H9 (cell line): Measurements from ENCODE around the gene CLK3. TPM values are rescaled to one million over a fixed set of nuclear protein-coding genes. Genes with fewer than 3 reads are reported as not detected.

Source experiments
- DNase-seq: peaks from one replicate; pipeline ENCODE4 v3.0.0-alpha.2; 2017
- H2AFZ ChIP-seq: one replicate; pipeline ENCODE4 v1.6.1; 2013; ENCODE audit warnings: mild to moderate bottlenecking, low read length, control low read depth, moderate library complexity
- H2AK5ac ChIP-seq: 2 replicates; pipeline ENCODE4 v1.6.1; 2013; ENCODE audit warnings: low read length, control low read depth, mixed read lengths; ENCODE audit not compliant: insufficient read length
- H2BK120ac ChIP-seq: one replicate; pipeline ENCODE4 v1.6.1; 2013; ENCODE audit warnings: low read depth, mild to moderate bottlenecking, low read length, control low read depth, inconsistent platforms; ENCODE audit not compliant: poor library complexity, severe bottlenecking
- H2BK12ac ChIP-seq: 2 replicates; pipeline ENCODE4 v1.6.1; 2013; ENCODE audit warnings: low read length, control low read depth, mixed read lengths, low read depth; ENCODE audit not compliant: insufficient read length
- H2BK15ac ChIP-seq: 2 replicates; pipeline ENCODE4 v1.6.1; 2013; ENCODE audit warnings: low read depth, low read length, control low read depth
- H2BK20ac ChIP-seq: one replicate; pipeline ENCODE4 v1.6.1; 2013; ENCODE audit warnings: low read depth, mild to moderate bottlenecking, low read length, control low read depth, inconsistent platforms; ENCODE audit not compliant: poor library complexity, severe bottlenecking
- H2BK5ac ChIP-seq: 2 replicates; pipeline ENCODE4 v1.6.1; 2013; ENCODE audit warnings: low read length, control low read depth, mixed read lengths; ENCODE audit not compliant: insufficient read length
- H3K14ac ChIP-seq: 2 replicates; pipeline ENCODE4 v1.6.1; 2013; ENCODE audit warnings: low read length, control low read depth; ENCODE audit not compliant: insufficient read depth
- H3K18ac ChIP-seq: 2 replicates; pipeline ENCODE4 v1.6.1; 2013; ENCODE audit warnings: low read depth, mild to moderate bottlenecking, mixed read lengths, low read length, control low read depth; ENCODE audit not compliant: insufficient read length
- H3K23ac ChIP-seq: 2 replicates; pipeline ENCODE4 v1.6.1; 2013; ENCODE audit warnings: low read length, control low read depth, mixed read lengths, low read depth; ENCODE audit not compliant: insufficient read length
- H3K23me2 ChIP-seq: 2 replicates; pipeline ENCODE4 v1.6.1; 2013; ENCODE audit warnings: low read depth, mild to moderate bottlenecking, mixed read lengths, low read length, control low read depth; ENCODE audit not compliant: insufficient read length, poor library complexity, severe bottlenecking
- H3K27ac ChIP-seq: 2 replicates; pipeline ENCODE4 v1.5.1; 2013; ENCODE audit warnings: low read length, control low read depth, mixed read lengths, low read depth; ENCODE audit not compliant: insufficient read length
- H3K27me3 ChIP-seq: 2 replicates; pipeline ENCODE4 v1.6.1; 2013; ENCODE audit warnings: low read length, control low read depth, inconsistent platforms; ENCODE audit not compliant: insufficient read depth
- H3K4ac ChIP-seq: 2 replicates; pipeline ENCODE4 v1.6.1; 2013; ENCODE audit warnings: low read depth, mild to moderate bottlenecking, control low read depth, inconsistent platforms, low read length, moderate library complexity
- H3K4me1 ChIP-seq: 2 replicates; pipeline ENCODE4 v1.6.1; 2013; ENCODE audit warnings: low read length, control low read depth, inconsistent platforms; ENCODE audit not compliant: insufficient read depth
- H3K4me2 ChIP-seq: 2 replicates; pipeline ENCODE4 v1.6.1; 2013; ENCODE audit warnings: low read length, control low read depth, mixed read lengths; ENCODE audit not compliant: insufficient read length, insufficient read depth
- H3K56ac ChIP-seq: 2 replicates; pipeline ENCODE4 v1.6.1; 2013; ENCODE audit warnings: low read depth, mild to moderate bottlenecking, mixed read lengths, low read length, control low read depth; ENCODE audit not compliant: insufficient read length
- H3K79me1 ChIP-seq: 2 replicates; pipeline ENCODE4 v1.6.1; 2013; ENCODE audit warnings: low read depth, mild to moderate bottlenecking, moderate library complexity, low read length, control low read depth, inconsistent platforms; ENCODE audit not compliant: insufficient read depth, poor library complexity, severe bottlenecking
- H3K79me2 ChIP-seq: 2 replicates; pipeline ENCODE4 v1.6.1; 2013; ENCODE audit warnings: low read length, control low read depth, inconsistent platforms; ENCODE audit not compliant: insufficient read depth
- H3K9ac ChIP-seq: 2 replicates; pipeline ENCODE4 v1.6.1; 2013; ENCODE audit warnings: low read length, control low read depth, mixed read lengths; ENCODE audit not compliant: insufficient read length; ENCODE audit errors: extremely low read depth
- H3K9me3 ChIP-seq: one replicate; pipeline ENCODE4 v1.6.1; 2013; ENCODE audit warnings: low read depth, low read length, inconsistent platforms; ENCODE audit not compliant: control insufficient read depth
- H3T11ph ChIP-seq: one replicate; pipeline ENCODE4 v1.6.1; 2013; ENCODE audit warnings: mild to moderate bottlenecking, low read length, control low read depth, inconsistent platforms
- H4K20me1 ChIP-seq: one replicate; pipeline ENCODE4 v1.6.1; 2013; ENCODE audit not compliant: control insufficient read depth, insufficient read length, insufficient read depth
- H4K5ac ChIP-seq: 2 replicates; pipeline ENCODE4 v1.6.1; 2013; ENCODE audit warnings: low read depth, mild to moderate bottlenecking, mixed read lengths, low read length, control low read depth; ENCODE audit not compliant: insufficient read length
- H4K8ac ChIP-seq: replicated peaks from 2 replicates; pipeline ENCODE4 v1.6.1; 2013; ENCODE audit warnings: low read length, control low read depth, mixed read lengths, low read depth; ENCODE audit not compliant: insufficient read length
- H4K91ac ChIP-seq: 2 replicates; pipeline ENCODE4 v1.6.1; 2013; ENCODE audit warnings: low read depth, mild to moderate bottlenecking, moderate library complexity, mixed read lengths, low read length, control low read depth; ENCODE audit not compliant: insufficient read length
- H3K27ac Mint-ChIP-seq, 3 experiments: 2 replicates in 2 of 3; 3 replicates in 1 of 3; pipeline ENCODE4 v1.8.0; 2020 to 2021; ENCODE audit warnings: mixed read lengths in 3 of 3, mild to moderate bottlenecking in 1 of 3, moderate library complexity in 1 of 3
- H3K27me3 Mint-ChIP-seq: 2 replicates; pipeline ENCODE4 v1.8.0; 2021; ENCODE audit warnings: low read depth, mild to moderate bottlenecking, moderate library complexity, mixed read lengths
- H3K36me3 Mint-ChIP-seq, 3 experiments: 2 replicates in 2 of 3; 3 replicates in 1 of 3; pipeline ENCODE4 v1.8.0; 2020 to 2021; ENCODE audit warnings: low read depth in 3 of 3, mixed read lengths in 3 of 3; ENCODE audit not compliant: insufficient read depth in 1 of 3
- H3K4me1 Mint-ChIP-seq, 2 experiments: 2 replicates each; pipeline ENCODE4 v1.8.0; 2020; ENCODE audit warnings: mixed read lengths in 2 of 2
- H3K4me3 Mint-ChIP-seq, 2 experiments: 2 replicates in 1 of 2; 3 replicates in 1 of 2; pipeline ENCODE4 v1.8.0; 2020 to 2021; ENCODE audit warnings: mild to moderate bottlenecking in 2 of 2, mixed read lengths in 2 of 2, moderate library complexity in 1 of 2
- H3K9me3 Mint-ChIP-seq, 2 experiments: 2 replicates in 1 of 2; 3 replicates in 1 of 2; pipeline ENCODE4 v1.8.0; 2020; ENCODE audit warnings: mild to moderate bottlenecking in 2 of 2, mixed read lengths in 2 of 2, moderate library complexity in 1 of 2
- WGBS: extraction: QIAGEN DNeasy Blood & Tissue Kit; methylation state at CpG from one replicate; pipeline ENCODE4 v1.1.7; 2013; ENCODE audit warnings: missing lambda C conversion rate, low lambda C conversion rate, mixed read lengths; ENCODE audit not compliant: insufficient read length; ENCODE audit errors: extremely low coverage; 5-methylcytosine and 5-hydroxymethylcytosine counted together
- total RNA-seq: library from RNA; stranded (reverse); gene quantifications from 2 replicates; pipeline ENCODE4 v1.2.1, GENCODE V29; 2021
- TF ChIP-seq, protein P1 (sequence below): fragments of 200-600 bp; sonication (generic); conservative IDR thresholded peaks from 3 replicates; pipeline ENCODE4 v1.8.0; 2021; ENCODE audit warnings: antibody characterized with exemption, mild to moderate bottlenecking

Gene CLK3
- total RNA-seq, 1 experiment from 2014 or later: 40.8 TPM

DNA sequence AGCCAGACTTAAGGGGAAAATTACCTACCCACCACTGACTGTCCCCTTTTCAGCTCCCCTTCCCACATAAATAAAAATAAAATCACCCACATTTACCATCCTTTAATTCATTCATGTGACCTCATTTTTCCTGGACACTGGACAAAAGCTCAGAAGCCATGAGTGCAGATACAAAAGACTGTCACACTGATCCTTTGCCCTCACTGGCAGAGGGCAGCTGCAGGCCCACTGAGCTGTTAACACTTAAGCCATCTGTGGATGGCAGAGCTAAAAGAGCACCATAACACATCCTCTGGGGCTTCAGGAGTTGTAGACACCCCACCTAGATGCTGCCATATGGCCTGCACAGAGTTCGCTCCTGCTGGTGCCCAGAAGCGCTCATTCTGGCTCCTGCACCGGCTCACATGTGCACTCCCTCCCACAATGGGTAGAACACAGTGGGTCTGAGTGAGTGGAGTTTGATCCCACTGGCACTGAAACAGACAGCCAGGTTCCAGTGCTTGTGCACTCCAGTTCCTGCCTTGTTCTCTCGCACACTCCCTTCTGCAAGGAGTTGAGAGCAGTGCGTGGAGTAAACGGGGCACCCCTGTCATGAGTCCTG, 41.4 kb downstream of the CLK3 start:
- Histone ChIP-seq H3K4me1 (no peaks in the 10 kb centered on the region), H3K56ac (no peak overlapping the region), H3K27me3 (no peaks in the 10 kb centered on the region; the same call in 1 of the 2 replicates), H3K23ac (no peak overlapping the region), H2AFZ (no peak overlapping the region), H2BK5ac (no peak overlapping the region), H3K23me2 (no peaks in the 10 kb centered on the region), H2BK12ac (no peak overlapping the region), H3T11ph (no peak overlapping the region), H2BK20ac (no peak overlapping the region), H3K27ac (no peak overlapping the region), H2BK15ac (no peak overlapping the region), H4K5ac (no peak overlapping the region), H3K14ac (no peak overlapping the region), H2AK5ac (no peak overlapping the region), H3K9me3 (no peaks in the 10 kb centered on the region), H3K79me2 (peaks cover under 1% of the 10 kb centered on the region; the same call in 1 of the 2 replicates), H3K18ac (no peak overlapping the region), H3K9ac (no peak overlapping the region), H4K20me1 (no peaks in the 10 kb centered on the region), H2BK120ac (no peak overlapping the region), H3K4me2 (no peak overlapping the region), H3K79me1 (no peaks in the 10 kb centered on the region), H3K4ac (no peak overlapping the region), H4K8ac (no peak overlapping the region), H4K91ac (no peak overlapping the region)
- H3K27ac Mint-ChIP-seq: peak overlapping the region in 1 of 3 experiments; percentile 61; a peak in 1 of 7 replicates
- H3K4me1 Mint-ChIP-seq: no peaks in the 10 kb centered on the region
- DNase-seq: no peak
- H3K27me3 Mint-ChIP-seq: no peaks in the 10 kb centered on the region
- TF ChIP-seq, protein P1, sequence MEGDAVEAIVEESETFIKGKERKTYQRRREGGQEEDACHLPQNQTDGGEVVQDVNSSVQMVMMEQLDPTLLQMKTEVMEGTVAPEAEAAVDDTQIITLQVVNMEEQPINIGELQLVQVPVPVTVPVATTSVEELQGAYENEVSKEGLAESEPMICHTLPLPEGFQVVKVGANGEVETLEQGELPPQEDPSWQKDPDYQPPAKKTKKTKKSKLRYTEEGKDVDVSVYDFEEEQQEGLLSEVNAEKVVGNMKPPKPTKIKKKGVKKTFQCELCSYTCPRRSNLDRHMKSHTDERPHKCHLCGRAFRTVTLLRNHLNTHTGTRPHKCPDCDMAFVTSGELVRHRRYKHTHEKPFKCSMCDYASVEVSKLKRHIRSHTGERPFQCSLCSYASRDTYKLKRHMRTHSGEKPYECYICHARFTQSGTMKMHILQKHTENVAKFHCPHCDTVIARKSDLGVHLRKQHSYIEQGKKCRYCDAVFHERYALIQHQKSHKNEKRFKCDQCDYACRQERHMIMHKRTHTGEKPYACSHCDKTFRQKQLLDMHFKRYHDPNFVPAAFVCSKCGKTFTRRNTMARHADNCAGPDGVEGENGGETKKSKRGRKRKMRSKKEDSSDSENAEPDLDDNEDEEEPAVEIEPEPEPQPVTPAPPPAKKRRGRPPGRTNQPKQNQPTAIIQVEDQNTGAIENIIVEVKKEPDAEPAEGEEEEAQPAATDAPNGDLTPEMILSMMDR: no peak
- H3K9me3 Mint-ChIP-seq: no peaks in the 10 kb centered on the region
- H3K36me3 Mint-ChIP-seq: peaks cover 6 to 19% (median 17%) of the 10 kb centered on the region in 3 experiments; a peak in 6 of 7 replicates
- H3K4me3 Mint-ChIP-seq: no peak overlapping the region
- WGBS: no CpG with 5 or more reads among the region's 6 CpGs
